Effector memory CD4-positive, alpha-beta T cell (primary cell): ENCODE data around the gene TUBA8.
"Not testable (repeated sequence)": the region's sequence is repeated elsewhere in the genome, so short reads cannot be mapped to it uniquely, and the experiment has no call there.

Experiments used
- DNase-seq, 3 donors: peaks; one replicate each; pipeline ENCODE4 v3.0.0-alpha.2; 2020
- H3K27ac ChIP-seq: 2 replicates; pipeline ENCODE4 v1.7.0; 2013; ENCODE audit warnings: mild to moderate bottlenecking, low read length, moderate library complexity; ENCODE audit not compliant: insufficient read depth, poor library complexity, severe bottlenecking
- H3K27me3 ChIP-seq: replicated peaks from 2 replicates; pipeline ENCODE4 v1.7.0; 2013; ENCODE audit warnings: mild to moderate bottlenecking, low read length; ENCODE audit not compliant: insufficient read depth, control insufficient read depth, poor library complexity, severe bottlenecking
- H3K36me3 ChIP-seq: 2 replicates; pipeline ENCODE4 v1.7.0; 2013; ENCODE audit warnings: mild to moderate bottlenecking, low read length, moderate library complexity; ENCODE audit not compliant: control insufficient read depth, insufficient read depth
- H3K4me1 ChIP-seq: 2 replicates; pipeline ENCODE4 v1.7.0; 2013; ENCODE audit warnings: low read length, mild to moderate bottlenecking; ENCODE audit not compliant: control insufficient read depth, insufficient read depth, poor library complexity, severe bottlenecking
- H3K4me3 ChIP-seq: 2 replicates; pipeline ENCODE4 v1.7.0; 2013; ENCODE audit warnings: low read length, low read depth, mild to moderate bottlenecking; ENCODE audit not compliant: insufficient read depth, poor library complexity, severe bottlenecking
- H3K9me3 ChIP-seq: 2 replicates; pipeline ENCODE4 v1.7.0; 2013; ENCODE audit warnings: mild to moderate bottlenecking, low read length, moderate library complexity; ENCODE audit not compliant: control insufficient read depth

Gene TUBA8

GRCh38 chr22:18163843-18164242 is 53.2 kb downstream of the TUBA8 start:
- not testable (repeated sequence) for H3K9me3 ChIP-seq, DNase-seq, H3K27me3 ChIP-seq, H3K27ac ChIP-seq, H3K36me3 ChIP-seq, H3K4me3 ChIP-seq, H3K4me1 ChIP-seq

GRCh38 chr22:18164584-18164983 is 54.0 kb downstream of the TUBA8 start:
- not testable (repeated sequence) for H3K27ac ChIP-seq, H3K4me3 ChIP-seq, H3K4me1 ChIP-seq, H3K27me3 ChIP-seq, H3K9me3 ChIP-seq, H3K36me3 ChIP-seq, DNase-seq

- DNase-seq, H3K36me3 ChIP-seq, H3K4me3 ChIP-seq: not testable (repeated sequence)
Observed at GRCh38 chr22:18165356-18165755, 54.7 kb downstream of the TUBA8 start.

GRCh38 chr22:18170284-18170683 is 59.7 kb downstream of the TUBA8 start:
- not testable (repeated sequence) for DNase-seq, H3K4me3 ChIP-seq, H3K36me3 ChIP-seq, H3K9me3 ChIP-seq, H3K4me1 ChIP-seq, H3K27ac ChIP-seq, H3K27me3 ChIP-seq

More at GRCh38 chr22:18165356-18165755, 54.7 kb downstream of the TUBA8 start:
- not testable (repeated sequence) for H3K27me3 ChIP-seq, H3K9me3 ChIP-seq, H3K27ac ChIP-seq, H3K4me1 ChIP-seq

- not testable (repeated sequence) for H3K4me1 ChIP-seq, H3K4me3 ChIP-seq, H3K27ac ChIP-seq, H3K36me3 ChIP-seq, H3K9me3 ChIP-seq, H3K27me3 ChIP-seq, DNase-seq
Observed at GRCh38 chr22:18172203-18172602, 61.6 kb downstream of the TUBA8 start.

GRCh38 chr22:18172776-18173175 is 62.2 kb downstream of the TUBA8 start:
- H3K4me3 ChIP-seq, H3K4me1 ChIP-seq, DNase-seq, H3K36me3 ChIP-seq, H3K27ac ChIP-seq, H3K9me3 ChIP-seq, H3K27me3 ChIP-seq: not testable (repeated sequence)

GRCh38 chr22:18173441-18173840 is 62.8 kb downstream of the TUBA8 start:
- H3K27me3 ChIP-seq, H3K4me3 ChIP-seq, DNase-seq, H3K4me1 ChIP-seq, H3K36me3 ChIP-seq, H3K27ac ChIP-seq, H3K9me3 ChIP-seq: not testable (repeated sequence)
